WTC11 (cell line): ENCODE data around the gene RXRB. TPM values are rescaled to one million over a fixed set of nuclear protein-coding genes. Genes with fewer than 3 reads are reported as not detected.

Source experiments
- ATAC-seq: fragments of 200-7000 bp; cut with Tn5 transposase; 2 replicates; pipeline ENCODE4 v1.10.0; 2021; ENCODE audit warnings: mild to moderate bottlenecking, moderate library complexity
- CTCF ChIA-PET: fragments of 300-600 bp; sonication (Branson Sonifier 250); formaldehyde crosslinking; loops from one replicate; lab custom pipeline; 2021; ENCODE audit warnings: antibody characterized with exemption; lab: Charles Lee
- POLR2A ChIA-PET: fragments of 350-600 bp; sonication (Branson Sonifier 250); formaldehyde crosslinking; loops from one replicate; lab custom pipeline; 2021; ENCODE audit warnings: antibody characterized with exemption; lab: Charles Lee
- DNase-seq: peaks from one replicate; pipeline ENCODE4 v3.0.0; 2021; ENCODE audit warnings: low spot score
- H3K27ac Mint-ChIP-seq: 2 replicates; pipeline ENCODE4 v1.8.0; 2021; ENCODE audit warnings: mixed read lengths
- H3K27me3 Mint-ChIP-seq: 2 replicates; pipeline ENCODE4 v1.8.0; 2021; ENCODE audit warnings: low read depth, mild to moderate bottlenecking, moderate library complexity, mixed read lengths
- H3K36me3 Mint-ChIP-seq: 2 replicates; pipeline ENCODE4 v1.8.0; 2021; ENCODE audit warnings: mixed read lengths
- H3K4me1 Mint-ChIP-seq: 2 replicates; pipeline ENCODE4 v1.8.0; 2022; ENCODE audit warnings: mixed read lengths
- H3K4me3 Mint-ChIP-seq: 2 replicates; pipeline ENCODE4 v1.8.0; 2021; ENCODE audit warnings: mild to moderate bottlenecking, moderate library complexity, mixed read lengths
- H3K9me3 Mint-ChIP-seq: 2 replicates; pipeline ENCODE4 v1.8.0; 2021; ENCODE audit warnings: mixed read lengths
- EMX1 ChIP-seq: fragments of 250-450 bp; sonication (Bioruptor Pico); IDR thresholded peaks from 2 replicates; pipeline ENCODE4 v1.8.0; 2021; ENCODE audit warnings: mild to moderate bottlenecking
- GRHL2 ChIP-seq: fragments of 250-450 bp; sonication (Bioruptor Pico); IDR thresholded peaks from 2 replicates; pipeline ENCODE4 v1.8.0; 2022; ENCODE audit warnings: mild to moderate bottlenecking, moderate library complexity; ENCODE audit not compliant: insufficient replicate concordance, severe bottlenecking
- GTF2I ChIP-seq: fragments of 250-450 bp; sonication (Bioruptor Pico); conservative IDR thresholded peaks from 2 replicates; pipeline ENCODE4 v1.4.0; 2021; ENCODE audit warnings: mild to moderate bottlenecking
- IRF2 ChIP-seq: sonication (generic); formaldehyde crosslinking; IDR thresholded peaks from 2 replicates; pipeline ENCODE4 v1.8.0; 2022; ENCODE audit warnings: low read depth, missing genetic modification reagents, borderline replicate concordance
- JAZF1 ChIP-seq: fragments of 250-450 bp; sonication (Bioruptor Pico); IDR thresholded peaks from 2 replicates; pipeline ENCODE4 v1.9.0; 2021; ENCODE audit warnings: moderate library complexity, mild to moderate bottlenecking, inconsistent platforms
- KAT7 ChIP-seq: sonication (generic); formaldehyde crosslinking; IDR thresholded peaks from 2 replicates; pipeline ENCODE4 v1.8.1; 2023; ENCODE audit warnings: missing genetic modification reagents, mild to moderate bottlenecking, borderline replicate concordance
- NFE2L1 ChIP-seq: sonication (generic); formaldehyde crosslinking; IDR thresholded peaks from 2 replicates; pipeline ENCODE4 v1.8.1; 2023; ENCODE audit warnings: missing genetic modification reagents
- NFYB ChIP-seq: sonication (generic); formaldehyde crosslinking; conservative IDR thresholded peaks from 2 replicates; pipeline ENCODE4 v1.8.0; 2022; ENCODE audit warnings: low read depth, missing genetic modification reagents
- NR2C2 ChIP-seq: sonication (generic); formaldehyde crosslinking; IDR thresholded peaks from 2 replicates; pipeline ENCODE4 v1.8.0; 2022; ENCODE audit warnings: mild to moderate bottlenecking, missing genetic modification reagents
- NR3C1 ChIP-seq: sonication (generic); formaldehyde crosslinking; conservative IDR thresholded peaks from 2 replicates; pipeline ENCODE4 v1.8.1; 2023; ENCODE audit warnings: low read depth, mild to moderate bottlenecking, missing genetic modification reagents
- PRRX2 ChIP-seq: fragments of 250-450 bp; sonication (Bioruptor Pico); IDR thresholded peaks from 2 replicates; pipeline ENCODE4 v1.8.0; 2021; ENCODE audit warnings: mild to moderate bottlenecking
- RELA ChIP-seq: sonication (generic); formaldehyde crosslinking; IDR thresholded peaks from 2 replicates; pipeline ENCODE4 v1.8.1; 2022; ENCODE audit warnings: missing genetic modification reagents, mild to moderate bottlenecking, borderline replicate concordance
- SMAD3 ChIP-seq: sonication (generic); formaldehyde crosslinking; IDR thresholded peaks from 2 replicates; pipeline ENCODE4 v1.8.0; 2022; ENCODE audit warnings: missing genetic modification reagents, mild to moderate bottlenecking, borderline replicate concordance
- ZNF416 ChIP-seq: fragments of 250-450 bp; sonication (Bioruptor Pico); IDR thresholded peaks from 2 replicates; pipeline ENCODE4 v1.9.0; 2021; ENCODE audit warnings: mild to moderate bottlenecking, inconsistent platforms
- ZNF671 ChIP-seq: fragments of 250-450 bp; sonication (Bioruptor Pico); IDR thresholded peaks from 2 replicates; pipeline ENCODE4 v1.8.0; 2021; ENCODE audit warnings: mild to moderate bottlenecking
- total RNA-seq: library from RNA; stranded (reverse); gene quantifications from 3 replicates; pipeline ENCODE4 v1.2.3, GENCODE V29; 2021
- TF ChIP-seq, protein P1 (sequence below): sonication (generic); formaldehyde crosslinking; IDR thresholded peaks from 2 replicates; pipeline ENCODE4 v1.8.0; 2023; ENCODE audit warnings: missing genetic modification reagents, mild to moderate bottlenecking, borderline replicate concordance
- TF ChIP-seq, protein P2 (sequence below): sonication (generic); formaldehyde crosslinking; conservative IDR thresholded peaks from 2 replicates; pipeline ENCODE4 v1.8.1; 2023; ENCODE audit warnings: mild to moderate bottlenecking, low read depth, missing genetic modification reagents, moderate library complexity
- TF ChIP-seq, protein P3 (sequence below): sonication (generic); formaldehyde crosslinking; IDR thresholded peaks from 2 replicates; pipeline ENCODE4 v1.8.0; 2023; ENCODE audit warnings: missing genetic modification reagents
- TF ChIP-seq, protein P4 (sequence below): sonication (generic); formaldehyde crosslinking; IDR thresholded peaks from 2 replicates; pipeline ENCODE4 v1.8.0; 2022; ENCODE audit warnings: mild to moderate bottlenecking, missing genetic modification reagents
- TF ChIP-seq, protein P5 (sequence below): sonication (generic); formaldehyde crosslinking; IDR thresholded peaks from 2 replicates; pipeline ENCODE4 v1.8.1; 2022; ENCODE audit warnings: missing genetic modification reagents, borderline replicate concordance

The RXRB gene
- total RNA-seq, 1 experiment from 2014 or later = 24.5 TPM

GRCh38 chr6:33241968-33242367 lies 41.5 kb upstream of the RXRB start:
- Mint-ChIP-seq H3K9me3 (no peaks in the 10 kb centered on the region), H3K27ac (no peak overlapping the region), H3K4me1 (peaks cover 2% of the 10 kb centered on the region; the same call in 1 of the 2 replicates), H3K27me3 (peaks cover 59% of the 10 kb centered on the region), H3K36me3 (no peaks in the 10 kb centered on the region), H3K4me3 (no peak overlapping the region)
- TF ChIP-seq NR3C1 (CRISPR knock-in tag) (no peak), NFE2L1 (CRISPR knock-in tag) (no peak), GTF2I (CRISPR knock-in tag) (no peak), ZNF671 (CRISPR knock-in tag) (no peak), RELA (no peak), NR2C2 (CRISPR knock-in tag) (no peak), KAT7 (CRISPR knock-in tag) (no peak), GRHL2 (CRISPR knock-in tag) (no peak), ZNF416 (CRISPR knock-in tag) (no peak), NFYB (no peak), EMX1 (CRISPR knock-in tag) (no peak), IRF2 (CRISPR knock-in tag) (no peak), PRRX2 (CRISPR knock-in tag) (no peak), JAZF1 (CRISPR knock-in tag) (no peak), SMAD3 (CRISPR knock-in tag) (no peak)
- TF ChIP-seq, protein P1, sequence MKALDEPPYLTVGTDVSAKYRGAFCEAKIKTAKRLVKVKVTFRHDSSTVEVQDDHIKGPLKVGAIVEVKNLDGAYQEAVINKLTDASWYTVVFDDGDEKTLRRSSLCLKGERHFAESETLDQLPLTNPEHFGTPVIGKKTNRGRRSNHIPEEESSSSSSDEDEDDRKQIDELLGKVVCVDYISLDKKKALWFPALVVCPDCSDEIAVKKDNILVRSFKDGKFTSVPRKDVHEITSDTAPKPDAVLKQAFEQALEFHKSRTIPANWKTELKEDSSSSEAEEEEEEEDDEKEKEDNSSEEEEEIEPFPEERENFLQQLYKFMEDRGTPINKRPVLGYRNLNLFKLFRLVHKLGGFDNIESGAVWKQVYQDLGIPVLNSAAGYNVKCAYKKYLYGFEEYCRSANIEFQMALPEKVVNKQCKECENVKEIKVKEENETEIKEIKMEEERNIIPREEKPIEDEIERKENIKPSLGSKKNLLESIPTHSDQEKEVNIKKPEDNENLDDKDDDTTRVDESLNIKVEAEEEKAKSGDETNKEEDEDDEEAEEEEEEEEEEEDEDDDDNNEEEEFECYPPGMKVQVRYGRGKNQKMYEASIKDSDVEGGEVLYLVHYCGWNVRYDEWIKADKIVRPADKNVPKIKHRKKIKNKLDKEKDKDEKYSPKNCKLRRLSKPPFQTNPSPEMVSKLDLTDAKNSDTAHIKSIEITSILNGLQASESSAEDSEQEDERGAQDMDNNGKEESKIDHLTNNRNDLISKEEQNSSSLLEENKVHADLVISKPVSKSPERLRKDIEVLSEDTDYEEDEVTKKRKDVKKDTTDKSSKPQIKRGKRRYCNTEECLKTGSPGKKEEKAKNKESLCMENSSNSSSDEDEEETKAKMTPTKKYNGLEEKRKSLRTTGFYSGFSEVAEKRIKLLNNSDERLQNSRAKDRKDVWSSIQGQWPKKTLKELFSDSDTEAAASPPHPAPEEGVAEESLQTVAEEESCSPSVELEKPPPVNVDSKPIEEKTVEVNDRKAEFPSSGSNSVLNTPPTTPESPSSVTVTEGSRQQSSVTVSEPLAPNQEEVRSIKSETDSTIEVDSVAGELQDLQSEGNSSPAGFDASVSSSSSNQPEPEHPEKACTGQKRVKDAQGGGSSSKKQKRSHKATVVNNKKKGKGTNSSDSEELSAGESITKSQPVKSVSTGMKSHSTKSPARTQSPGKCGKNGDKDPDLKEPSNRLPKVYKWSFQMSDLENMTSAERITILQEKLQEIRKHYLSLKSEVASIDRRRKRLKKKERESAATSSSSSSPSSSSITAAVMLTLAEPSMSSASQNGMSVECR (CRISPR knock-in tag) = no peak
- TF ChIP-seq, protein P2, sequence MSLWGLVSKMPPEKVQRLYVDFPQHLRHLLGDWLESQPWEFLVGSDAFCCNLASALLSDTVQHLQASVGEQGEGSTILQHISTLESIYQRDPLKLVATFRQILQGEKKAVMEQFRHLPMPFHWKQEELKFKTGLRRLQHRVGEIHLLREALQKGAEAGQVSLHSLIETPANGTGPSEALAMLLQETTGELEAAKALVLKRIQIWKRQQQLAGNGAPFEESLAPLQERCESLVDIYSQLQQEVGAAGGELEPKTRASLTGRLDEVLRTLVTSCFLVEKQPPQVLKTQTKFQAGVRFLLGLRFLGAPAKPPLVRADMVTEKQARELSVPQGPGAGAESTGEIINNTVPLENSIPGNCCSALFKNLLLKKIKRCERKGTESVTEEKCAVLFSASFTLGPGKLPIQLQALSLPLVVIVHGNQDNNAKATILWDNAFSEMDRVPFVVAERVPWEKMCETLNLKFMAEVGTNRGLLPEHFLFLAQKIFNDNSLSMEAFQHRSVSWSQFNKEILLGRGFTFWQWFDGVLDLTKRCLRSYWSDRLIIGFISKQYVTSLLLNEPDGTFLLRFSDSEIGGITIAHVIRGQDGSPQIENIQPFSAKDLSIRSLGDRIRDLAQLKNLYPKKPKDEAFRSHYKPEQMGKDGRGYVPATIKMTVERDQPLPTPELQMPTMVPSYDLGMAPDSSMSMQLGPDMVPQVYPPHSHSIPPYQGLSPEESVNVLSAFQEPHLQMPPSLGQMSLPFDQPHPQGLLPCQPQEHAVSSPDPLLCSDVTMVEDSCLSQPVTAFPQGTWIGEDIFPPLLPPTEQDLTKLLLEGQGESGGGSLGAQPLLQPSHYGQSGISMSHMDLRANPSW (CRISPR knock-in tag) = no peak
- TF ChIP-seq, protein P3, sequence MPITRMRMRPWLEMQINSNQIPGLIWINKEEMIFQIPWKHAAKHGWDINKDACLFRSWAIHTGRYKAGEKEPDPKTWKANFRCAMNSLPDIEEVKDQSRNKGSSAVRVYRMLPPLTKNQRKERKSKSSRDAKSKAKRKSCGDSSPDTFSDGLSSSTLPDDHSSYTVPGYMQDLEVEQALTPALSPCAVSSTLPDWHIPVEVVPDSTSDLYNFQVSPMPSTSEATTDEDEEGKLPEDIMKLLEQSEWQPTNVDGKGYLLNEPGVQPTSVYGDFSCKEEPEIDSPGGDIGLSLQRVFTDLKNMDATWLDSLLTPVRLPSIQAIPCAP (CRISPR knock-in tag) = no peak
- TF ChIP-seq, protein P4, sequence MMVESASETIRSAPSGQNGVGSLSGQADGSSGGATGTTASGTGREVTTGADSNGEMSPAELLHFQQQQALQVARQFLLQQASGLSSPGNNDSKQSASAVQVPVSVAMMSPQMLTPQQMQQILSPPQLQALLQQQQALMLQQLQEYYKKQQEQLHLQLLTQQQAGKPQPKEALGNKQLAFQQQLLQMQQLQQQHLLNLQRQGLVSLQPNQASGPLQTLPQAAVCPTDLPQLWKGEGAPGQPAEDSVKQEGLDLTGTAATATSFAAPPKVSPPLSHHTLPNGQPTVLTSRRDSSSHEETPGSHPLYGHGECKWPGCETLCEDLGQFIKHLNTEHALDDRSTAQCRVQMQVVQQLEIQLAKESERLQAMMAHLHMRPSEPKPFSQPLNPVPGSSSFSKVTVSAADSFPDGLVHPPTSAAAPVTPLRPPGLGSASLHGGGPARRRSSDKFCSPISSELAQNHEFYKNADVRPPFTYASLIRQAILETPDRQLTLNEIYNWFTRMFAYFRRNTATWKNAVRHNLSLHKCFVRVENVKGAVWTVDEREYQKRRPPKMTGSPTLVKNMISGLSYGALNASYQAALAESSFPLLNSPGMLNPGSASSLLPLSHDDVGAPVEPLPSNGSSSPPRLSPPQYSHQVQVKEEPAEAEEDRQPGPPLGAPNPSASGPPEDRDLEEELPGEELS (CRISPR knock-in tag) = no peak
- TF ChIP-seq, protein P5, sequence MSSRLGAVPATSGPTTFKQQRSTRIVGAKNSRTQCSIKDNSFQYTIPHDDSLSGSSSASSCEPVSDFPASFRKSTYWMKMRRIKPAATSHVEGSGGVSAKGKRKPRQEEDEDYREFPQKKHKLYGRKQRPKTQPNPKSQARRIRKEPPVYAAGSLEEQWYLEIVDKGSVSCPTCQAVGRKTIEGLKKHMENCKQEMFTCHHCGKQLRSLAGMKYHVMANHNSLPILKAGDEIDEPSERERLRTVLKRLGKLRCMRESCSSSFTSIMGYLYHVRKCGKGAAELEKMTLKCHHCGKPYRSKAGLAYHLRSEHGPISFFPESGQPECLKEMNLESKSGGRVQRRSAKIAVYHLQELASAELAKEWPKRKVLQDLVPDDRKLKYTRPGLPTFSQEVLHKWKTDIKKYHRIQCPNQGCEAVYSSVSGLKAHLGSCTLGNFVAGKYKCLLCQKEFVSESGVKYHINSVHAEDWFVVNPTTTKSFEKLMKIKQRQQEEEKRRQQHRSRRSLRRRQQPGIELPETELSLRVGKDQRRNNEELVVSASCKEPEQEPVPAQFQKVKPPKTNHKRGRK (CRISPR knock-in tag) = no peak
- ATAC-seq = no peak
- POLR2A ChIA-PET = no interaction called here
- CTCF ChIA-PET = interaction anchor here (0.6 kb wide), 1 partner anchor 13 kb away, joined by 5 read pairs; no protein-coding TSS in a partner anchor
- DNase-seq = no peak
